ENCODE data around the gene C18orf32.
"Not testable (repeated sequence)": the region's sequence is repeated elsewhere in the genome, so short reads cannot be mapped to it uniquely, and the experiment has no call there.

Gene C18orf32

GRCh38 chr18:49486953-49487710 lies at the start of gene C18orf32:
Gene C18orf32, minus strand, starts transcription at chr18:49487234. Its CDS starts 3,486 bp downstream, at chr18:49483748.
- peaks cover 31% of the 10 kb centered on the region for H3K36me3 ChIP-seq (ENCODE audit: insufficient read depth, low read length)
- H3K4me1 ChIP-seq (ENCODE audit: insufficient read depth, low read length), result no peaks in the 10 kb centered on the region; the same call in 1 of the 2 replicates
- H3K9ac ChIP-seq (ENCODE audit: low read depth, low read length), result peak within 1 kb of the TSS; percentile 90
- no peaks in the 10 kb centered on the region for H3K9me3 ChIP-seq (ENCODE audit: control insufficient read depth, insufficient read depth, low read length)

- no peaks in the 10 kb centered on the region for H3K9me3 ChIP-seq (ENCODE audit: control insufficient read depth, insufficient read depth, low read length)
- H3K36me3 ChIP-seq (ENCODE audit: insufficient read depth, low read length), result no peaks in the 10 kb centered on the region
- H3K9ac ChIP-seq (ENCODE audit: low read depth, low read length), result no peak overlapping the region
- no peaks in the 10 kb centered on the region for H3K4me1 ChIP-seq (ENCODE audit: insufficient read depth, low read length)
Measured at GRCh38 chr18:49534846-49535601, 48.0 kb upstream of the C18orf32 start.

GRCh38 chr18:49531678-49532153 lies 44.7 kb upstream of the C18orf32 start:
- Histone ChIP-seq H3K36me3 (ENCODE audit: insufficient read depth, low read length) (no peaks in the 10 kb centered on the region), H3K9ac (ENCODE audit: low read depth, low read length) (no peak overlapping the region), H3K9me3 (ENCODE audit: control insufficient read depth, insufficient read depth, low read length) (no peaks in the 10 kb centered on the region; the same call in 1 of the 2 replicates), H3K4me1 (ENCODE audit: insufficient read depth, low read length) (peaks cover 7% of the 10 kb centered on the region; the same call in 1 of the 2 replicates)

DNA sequence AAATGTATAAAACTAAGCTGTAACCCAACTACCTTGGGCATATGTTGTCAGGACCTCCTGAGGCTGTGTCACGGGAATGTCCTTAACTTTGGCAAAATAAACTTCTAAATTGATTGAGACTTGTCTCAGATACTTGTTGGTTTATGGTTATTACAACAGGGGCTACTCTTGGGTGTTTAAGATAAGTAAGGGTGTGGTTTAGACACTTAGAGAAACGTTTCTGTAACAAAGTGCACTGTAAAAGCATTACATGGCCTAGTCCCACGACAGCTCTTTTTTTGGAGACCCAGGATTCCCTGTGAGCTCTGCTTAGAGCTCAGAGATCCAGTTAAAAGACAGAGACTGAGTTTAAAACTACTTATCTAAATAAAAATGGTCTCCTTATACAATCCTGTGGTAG lies 42.6 kb upstream of the C18orf32 start:
- no peaks in the 10 kb centered on the region for H3K36me3 ChIP-seq (ENCODE audit: insufficient read depth, low read length)
- no peaks in the 10 kb centered on the region; the same call in 1 of the 2 replicates for H3K9me3 ChIP-seq (ENCODE audit: control insufficient read depth, insufficient read depth, low read length)
- H3K4me1 ChIP-seq (ENCODE audit: insufficient read depth, low read length), result peaks cover 7% of the 10 kb centered on the region; the same call in 1 of the 2 replicates
- no peak overlapping the region for H3K9ac ChIP-seq (ENCODE audit: low read depth, low read length)

DNA sequence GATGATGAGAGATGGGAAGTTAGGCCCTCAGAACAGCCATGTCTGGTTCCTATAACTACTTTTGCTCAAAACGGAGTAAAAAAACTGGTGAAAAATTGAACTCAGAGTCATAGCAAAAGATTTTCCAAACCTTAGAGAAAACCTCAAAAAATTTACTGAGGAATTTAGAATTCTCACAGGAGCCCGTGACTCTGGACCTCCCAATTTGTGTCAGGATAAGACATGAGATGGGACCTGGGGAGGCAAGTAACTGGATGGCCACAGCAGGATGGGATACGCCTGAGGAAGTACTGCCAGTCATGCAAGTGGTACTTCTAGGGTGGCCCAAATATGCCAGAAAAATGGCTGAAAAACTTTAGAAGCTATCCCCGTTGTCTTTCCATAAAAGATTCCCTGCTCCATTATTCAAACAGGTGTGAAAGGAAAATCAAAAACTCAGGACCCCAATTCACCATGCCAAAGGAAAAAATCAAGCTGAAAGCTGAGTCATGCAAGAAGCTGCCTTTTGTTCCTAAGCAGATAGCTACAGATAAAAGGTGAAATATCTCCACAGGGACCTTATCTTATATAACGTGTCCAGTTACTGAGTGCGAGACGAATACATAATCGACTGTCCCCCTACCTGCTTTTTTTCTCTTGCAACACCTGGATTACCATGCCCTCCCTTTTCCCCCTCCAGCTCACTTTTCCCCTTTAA lies 40.7 kb upstream of the C18orf32 start:
- peaks cover 7% of the 10 kb centered on the region; the same call in 1 of the 2 replicates for H3K4me1 ChIP-seq (ENCODE audit: insufficient read depth, low read length)
- H3K9ac ChIP-seq (ENCODE audit: low read depth, low read length), result no peak overlapping the region
- H3K36me3 ChIP-seq (ENCODE audit: insufficient read depth, low read length), result no peaks in the 10 kb centered on the region
- H3K9me3 ChIP-seq (ENCODE audit: control insufficient read depth, insufficient read depth, low read length), result no peaks in the 10 kb centered on the region; the same call in 1 of the 2 replicates

GRCh38 chr18:49525981-49526380 lies 38.9 kb upstream of the C18orf32 start:
- Histone ChIP-seq H3K9ac (ENCODE audit: low read depth, low read length) (no peak overlapping the region), H3K9me3 (ENCODE audit: control insufficient read depth, insufficient read depth, low read length) (no peaks in the 10 kb centered on the region; the same call in 1 of the 2 replicates), H3K4me1 (ENCODE audit: insufficient read depth, low read length) (peaks cover 11% of the 10 kb centered on the region), H3K36me3 (ENCODE audit: insufficient read depth, low read length) (no peaks in the 10 kb centered on the region)

GRCh38 chr18:49524951-49525350 lies 37.9 kb upstream of the C18orf32 start:
- H3K4me1 ChIP-seq (ENCODE audit: insufficient read depth, low read length), result peaks cover 14% of the 10 kb centered on the region
- no peaks in the 10 kb centered on the region for H3K36me3 ChIP-seq (ENCODE audit: insufficient read depth, low read length)
- H3K9me3 ChIP-seq (ENCODE audit: control insufficient read depth, insufficient read depth, low read length), result no peaks in the 10 kb centered on the region; the same call in 1 of the 2 replicates
- no peak overlapping the region for H3K9ac ChIP-seq (ENCODE audit: low read depth, low read length)

DNA sequence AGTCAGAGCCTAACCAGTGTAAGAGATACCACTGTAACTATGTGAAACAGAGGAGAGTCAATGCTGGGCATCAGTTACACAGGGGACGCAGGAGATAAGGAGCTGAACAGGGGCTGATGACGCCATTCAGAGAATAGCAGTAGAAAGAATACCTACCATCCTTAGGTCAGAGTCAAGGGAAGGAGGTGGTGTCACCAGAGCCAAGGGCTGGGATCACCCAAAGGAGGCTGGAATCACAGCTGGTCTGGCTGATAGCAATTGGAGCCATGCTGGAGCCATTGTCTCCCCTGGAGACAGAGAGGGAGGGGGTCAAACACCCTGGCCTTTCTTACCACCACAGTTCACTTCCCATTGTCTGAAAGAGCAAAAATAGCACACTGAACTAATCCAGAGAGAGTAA lies 37.3 kb upstream of the C18orf32 start:
- Histone ChIP-seq H3K4me1 (ENCODE audit: insufficient read depth, low read length) (peaks cover 20% of the 10 kb centered on the region), H3K9me3 (ENCODE audit: control insufficient read depth, insufficient read depth, low read length) (no peaks in the 10 kb centered on the region)

GRCh38 chr18:49523580-49524093 lies 36.6 kb upstream of the C18orf32 start:
- not testable (repeated sequence) for H3K9me3 ChIP-seq (ENCODE audit: control insufficient read depth, insufficient read depth, low read length); H3K9ac ChIP-seq (ENCODE audit: low read depth, low read length); H3K36me3 ChIP-seq (ENCODE audit: insufficient read depth, low read length)
- H3K4me1 ChIP-seq (ENCODE audit: insufficient read depth, low read length), result peaks cover 26% of the 10 kb centered on the region

More for the DNA sequence above, 37.3 kb upstream of the C18orf32 start:
- Histone ChIP-seq H3K9ac (ENCODE audit: low read depth, low read length) (no peak overlapping the region), H3K36me3 (ENCODE audit: insufficient read depth, low read length) (no peaks in the 10 kb centered on the region)

GRCh38 chr18:49521216-49521835 lies 34.3 kb upstream of the C18orf32 start:
- Histone ChIP-seq H3K9ac (ENCODE audit: low read depth, low read length) (no peak overlapping the region), H3K4me1 (ENCODE audit: insufficient read depth, low read length) (peaks cover 19% of the 10 kb centered on the region), H3K36me3 (ENCODE audit: insufficient read depth, low read length) (no peaks in the 10 kb centered on the region), H3K9me3 (ENCODE audit: control insufficient read depth, insufficient read depth, low read length) (no peaks in the 10 kb centered on the region)

DNA sequence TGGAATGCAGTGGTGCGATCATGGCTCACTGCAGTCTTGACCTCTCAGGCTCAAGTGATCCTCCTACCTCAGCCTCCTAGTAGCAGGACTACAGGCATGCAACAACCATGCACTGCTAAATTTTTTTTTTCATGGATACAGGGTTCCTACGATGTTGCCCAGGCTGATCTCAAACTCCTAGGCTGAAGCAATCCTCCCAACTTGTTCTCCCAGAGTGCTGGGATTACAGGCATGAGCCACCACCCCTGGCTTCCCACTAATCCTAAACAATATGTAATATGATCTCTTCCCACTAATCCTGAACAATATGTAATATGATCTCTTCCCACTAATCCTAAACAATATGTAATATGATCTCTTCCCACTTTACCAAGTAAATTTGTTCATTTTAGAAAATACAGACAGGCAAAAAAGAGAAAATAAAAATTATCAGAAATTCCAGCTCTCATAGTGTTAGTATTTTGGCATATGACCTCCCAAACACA lies 33.7 kb upstream of the C18orf32 start:
- H3K9ac ChIP-seq (ENCODE audit: low read depth, low read length), result no peak overlapping the region
- peaks cover 19% of the 10 kb centered on the region for H3K4me1 ChIP-seq (ENCODE audit: insufficient read depth, low read length)
- H3K9me3 ChIP-seq (ENCODE audit: control insufficient read depth, insufficient read depth, low read length), result no peaks in the 10 kb centered on the region
- no peaks in the 10 kb centered on the region for H3K36me3 ChIP-seq (ENCODE audit: insufficient read depth, low read length)

- Histone ChIP-seq H3K9me3 (ENCODE audit: control insufficient read depth, insufficient read depth, low read length) (no peaks in the 10 kb centered on the region), H3K36me3 (ENCODE audit: insufficient read depth, low read length) (no peaks in the 10 kb centered on the region), H3K4me1 (ENCODE audit: insufficient read depth, low read length) (peaks cover 19% of the 10 kb centered on the region), H3K9ac (ENCODE audit: low read depth, low read length) (no peak overlapping the region)
Measured at GRCh38 chr18:49519101-49519971, 32.3 kb upstream of the C18orf32 start.

GRCh38 chr18:49517483-49517882 lies 30.4 kb upstream of the C18orf32 start:
- H3K9me3 ChIP-seq (ENCODE audit: control insufficient read depth, insufficient read depth, low read length), result no peaks in the 10 kb centered on the region
- peaks cover 19% of the 10 kb centered on the region for H3K4me1 ChIP-seq (ENCODE audit: insufficient read depth, low read length)
- no peak overlapping the region for H3K9ac ChIP-seq (ENCODE audit: low read depth, low read length)

More at GRCh38 chr18:49517483-49517882, 30.4 kb upstream of the C18orf32 start:
- no peaks in the 10 kb centered on the region for H3K36me3 ChIP-seq (ENCODE audit: insufficient read depth, low read length)

Measured in ES-I3 (cell line).